GM19099 (cell line): ENCODE data around the gene NFATC4.

ENCODE experiments used
- POLR2A ChIP-seq: IDR thresholded peaks from 3 replicates; pipeline ENCODE4 v1.6.1; 2011; ENCODE audit warnings: low read depth; ENCODE audit not compliant: insufficient read length; ENCODE audit errors: extremely low read depth

Gene NFATC4

GRCh38 chr14:24403294-24403998, 35.5 kb downstream of the NFATC4 start:
- TF ChIP-seq POLR2A = no peak

GRCh38 chr14:24404814-24405213, 36.8 kb downstream of the NFATC4 start:
- no peak for TF ChIP-seq POLR2A

- no peak for TF ChIP-seq POLR2A
Observed at GRCh38 chr14:24406416-24406815, 38.4 kb downstream of the NFATC4 start.

GRCh38 chr14:24407608-24408325, 39.8 kb downstream of the NFATC4 start:
- no peak for TF ChIP-seq POLR2A

GRCh38 chr14:24408764-24409163, 40.8 kb downstream of the NFATC4 start:
- TF ChIP-seq POLR2A = no peak

- TF ChIP-seq POLR2A = no peak
Observed at GRCh38 chr14:24409192-24409591, 41.2 kb downstream of the NFATC4 start.

- no peak for TF ChIP-seq POLR2A
Observed at GRCh38 chr14:24409956-24410355, 42.0 kb downstream of the NFATC4 start.

GRCh38 chr14:24411443-24412389, 43.7 kb downstream of the NFATC4 start:
- no peak for TF ChIP-seq POLR2A

- TF ChIP-seq POLR2A = no peak
Observed at GRCh38 chr14:24414077-24414476, 46.1 kb downstream of the NFATC4 start.

- TF ChIP-seq POLR2A = no peak
Observed at GRCh38 chr14:24414732-24415420, 46.9 kb downstream of the NFATC4 start.

- TF ChIP-seq POLR2A = no peak
Observed at GRCh38 chr14:24415421-24416253, 47.7 kb downstream of the NFATC4 start.

GRCh38 chr14:24416254-24416931, 48.4 kb downstream of the NFATC4 start:
- no peak for TF ChIP-seq POLR2A

GRCh38 chr14:24416932-24417619, 49.1 kb downstream of the NFATC4 start:
- TF ChIP-seq POLR2A = no peak
